ENCODE data around the gene USP47. TPM values are rescaled to one million over a fixed set of nuclear protein-coding genes. Genes with fewer than 3 reads are reported as not detected.

The USP47 gene
- total and polyA plus RNA-seq, 7 experiments from 2014 or later = 42.1 to 72.4 (median 59.1) TPM

DNA sequence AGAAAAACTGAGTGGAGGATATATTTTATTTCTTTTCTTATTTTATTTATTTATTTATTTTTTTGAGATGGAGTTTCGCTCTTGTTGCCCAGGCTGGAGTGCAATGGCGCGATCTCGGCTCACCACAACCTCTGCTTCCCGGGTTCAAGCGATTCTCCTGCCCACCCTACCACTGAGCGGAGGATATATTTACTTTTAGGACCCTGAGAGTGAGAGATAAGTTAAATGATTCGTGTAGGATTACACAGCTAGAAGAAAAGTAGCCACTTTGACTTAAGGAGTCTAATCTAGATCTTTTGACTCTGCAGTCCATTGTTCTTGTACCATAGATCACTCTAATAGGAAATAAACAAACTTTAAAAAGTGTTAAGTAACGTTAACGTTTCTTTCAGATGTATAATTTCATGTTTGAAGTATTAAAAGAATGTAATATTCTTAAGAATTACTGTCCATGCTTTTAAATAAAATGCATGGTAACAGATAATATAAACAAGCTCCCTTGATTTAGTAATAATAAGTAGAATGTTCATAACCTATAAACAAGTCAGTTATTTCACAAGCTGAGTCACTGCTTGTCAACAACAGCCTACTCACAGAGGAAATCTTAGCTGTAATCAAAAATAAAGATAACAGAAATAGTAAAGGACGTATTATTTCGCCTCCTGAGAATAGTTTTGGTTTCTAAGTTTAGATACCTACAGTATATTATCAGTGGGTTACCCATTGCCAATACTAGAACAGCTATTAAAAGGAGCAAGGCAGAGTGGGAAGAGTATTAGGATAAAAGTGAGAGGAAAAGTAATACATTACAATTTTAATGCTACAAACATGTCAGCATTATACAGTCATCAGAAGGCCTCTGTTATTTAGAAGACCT lies 18.6 kb downstream of the USP47 start:
- Histone ChIP-seq H3K4me3 (ENCODE audit: low read length) (no peak overlapping the region), H3K27me3 (ENCODE audit: control insufficient read depth in 2 of 2, insufficient read depth in 2 of 2, low read length in 2 of 2) (no peaks in the 10 kb centered on the region), H3K9me3 (ENCODE audit: control insufficient read depth in 2 of 3, low read length in 3 of 3) (no peaks in the 10 kb centered on the region), H3K27ac (ENCODE audit: low read depth, low read length) (no peak overlapping the region), H3K4me1 (ENCODE audit: control insufficient read depth in 2 of 2, insufficient read depth in 2 of 2, low read length in 2 of 2) (peaks cover 27 to 40% of the 10 kb centered on the region in 2 donors), H3K36me3 (ENCODE audit: control insufficient read depth in 2 of 3, insufficient read depth in 3 of 3, low read length in 3 of 3) (no peaks in the 10 kb centered on the region)
- intact Hi-C loops (cut with micrococcal nuclease) = no loop called here
- DNase-seq (no peak), ATAC-seq (no peak)
- POLR2A ChIA-PET = interaction anchor here (0.9 to 1.1 kb wide), 2 partner anchors 16 to 28 kb away, joined by 3 to 4 read pairs; no protein-coding TSS in a partner anchor
- no peaks in the 10 kb centered on the region for H3K9me3 Mint-ChIP-seq
- peaks cover 37 to 88% (median 77%) of the 10 kb centered on the region in 7 donors for H3K4me1 Mint-ChIP-seq
- no peak overlapping the region for H3K27ac Mint-ChIP-seq
- peak overlapping the region in 6 of 10 donors; percentile 8 to 61 (median 38) for H3K4me3 Mint-ChIP-seq
- no peaks in the 10 kb centered on the region for H3K27me3 Mint-ChIP-seq
- CTCF ChIA-PET = interaction anchor here (0.6 to 1.9 kb wide), 3 partner anchors 11 to 15 kb away, joined by 3 to 13 read pairs (median 5); no protein-coding TSS in a partner anchor
- H3K36me3 Mint-ChIP-seq = peaks cover 0 to 5% (median 0%) of the 10 kb centered on the region in 5 donors

DNA sequence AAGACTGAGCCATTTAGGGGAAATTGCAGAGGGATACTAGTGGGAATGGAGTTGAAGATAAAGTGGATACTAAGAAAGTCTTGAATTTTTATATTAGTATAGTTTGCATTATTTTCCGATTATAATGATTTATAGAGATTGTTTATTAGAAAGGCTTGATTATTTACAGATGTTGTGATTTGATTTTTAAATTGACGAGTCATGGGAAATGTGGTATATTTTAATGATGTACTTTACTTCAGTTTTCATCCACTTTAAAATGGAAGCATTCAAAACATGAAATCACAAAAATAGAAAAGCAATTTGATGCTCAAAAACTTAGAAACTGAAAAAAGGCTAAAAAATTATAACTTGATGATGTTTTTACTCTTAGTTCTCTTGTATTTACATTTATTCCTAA lies 21.2 kb downstream of the USP47 start:
- Mint-ChIP-seq H3K27ac (no peak overlapping the region), H3K4me3 (peak overlapping the region in 1 of 10 donors; percentile 33), H3K27me3 (no peaks in the 10 kb centered on the region), H3K36me3 (peaks cover 4 to 25% (median 16%) of the 10 kb centered on the region in 5 donors), H3K9me3 (peaks cover 0 to 12% (median 2%) of the 10 kb centered on the region in 11 donors), H3K4me1 (peaks cover 35 to 87% (median 79%) of the 10 kb centered on the region in 7 donors)
- intact Hi-C loops (cut with micrococcal nuclease) = no loop called here
- Histone ChIP-seq H3K27me3 (ENCODE audit: control insufficient read depth in 2 of 2, insufficient read depth in 2 of 2, low read length in 2 of 2) (no peaks in the 10 kb centered on the region), H3K36me3 (ENCODE audit: control insufficient read depth in 2 of 3, insufficient read depth in 3 of 3, low read length in 3 of 3) (no peaks in the 10 kb centered on the region), H3K4me1 (ENCODE audit: control insufficient read depth in 2 of 2, insufficient read depth in 2 of 2, low read length in 2 of 2) (peaks cover 14 to 32% of the 10 kb centered on the region in 2 donors), H3K4me3 (ENCODE audit: low read length) (no peak overlapping the region), H3K9me3 (ENCODE audit: control insufficient read depth in 2 of 3, low read length in 3 of 3) (peaks cover 0 to 4% (median 0%) of the 10 kb centered on the region in 3 experiments), H3K27ac (ENCODE audit: low read depth, low read length) (no peak overlapping the region)
- DNase-seq (no peak), ATAC-seq (no peak)
- CTCF ChIA-PET = no interaction called here
- POLR2A ChIA-PET = interaction anchor here (0.8 kb wide), 1 partner anchor 17 kb away, joined by 3 read pairs; no protein-coding TSS in a partner anchor

GRCh38 chr11:11864332-11864731 lies 22.6 kb downstream of the USP47 start:
- Histone ChIP-seq H3K36me3 (ENCODE audit: control insufficient read depth in 2 of 3, insufficient read depth in 3 of 3, low read length in 3 of 3) (no peaks in the 10 kb centered on the region), H3K9me3 (ENCODE audit: control insufficient read depth in 2 of 3, low read length in 3 of 3) (peaks cover 0 to 4% (median 0%) of the 10 kb centered on the region in 3 experiments), H3K4me1 (ENCODE audit: control insufficient read depth in 2 of 2, insufficient read depth in 2 of 2, low read length in 2 of 2) (peaks cover 23 to 26% of the 10 kb centered on the region in 2 donors), H3K4me3 (ENCODE audit: low read length) (no peak overlapping the region), H3K27me3 (ENCODE audit: control insufficient read depth in 2 of 2, insufficient read depth in 2 of 2, low read length in 2 of 2) (no peaks in the 10 kb centered on the region), H3K27ac (ENCODE audit: low read depth, low read length) (no peak overlapping the region)
- CTCF ChIA-PET = interaction anchor here (0.7 kb wide), 1 partner anchor 1099 kb away, joined by 3 read pairs; no protein-coding TSS in a partner anchor
- peaks cover 0 to 12% (median 2%) of the 10 kb centered on the region in 11 donors for H3K9me3 Mint-ChIP-seq
- peak overlapping the region in 8 of 10 donors; percentile 6 to 69 (median 34) for H3K4me3 Mint-ChIP-seq
- no peak for ATAC-seq
- H3K36me3 Mint-ChIP-seq = peaks cover 4 to 28% (median 19%) of the 10 kb centered on the region in 5 donors
- peak overlapping the region in 1 of 9 donors; percentile 62 for H3K27ac Mint-ChIP-seq
- POLR2A ChIA-PET = interaction anchor here (1.5 kb wide), 1 partner anchor 23 kb away, joined by 5 read pairs; the partner anchor contains the start of gene USP47
- intact Hi-C loops (cut with micrococcal nuclease) = loop anchor here in 1 of 2 donors (1.0 to 2.0 kb wide), 2 partner anchors 8 to 14 kb away; no protein-coding TSS in a partner anchor
- peaks cover 33 to 87% (median 76%) of the 10 kb centered on the region in 7 donors for H3K4me1 Mint-ChIP-seq
- no peaks in the 10 kb centered on the region for H3K27me3 Mint-ChIP-seq
- DNase-seq = no peak

DNA sequence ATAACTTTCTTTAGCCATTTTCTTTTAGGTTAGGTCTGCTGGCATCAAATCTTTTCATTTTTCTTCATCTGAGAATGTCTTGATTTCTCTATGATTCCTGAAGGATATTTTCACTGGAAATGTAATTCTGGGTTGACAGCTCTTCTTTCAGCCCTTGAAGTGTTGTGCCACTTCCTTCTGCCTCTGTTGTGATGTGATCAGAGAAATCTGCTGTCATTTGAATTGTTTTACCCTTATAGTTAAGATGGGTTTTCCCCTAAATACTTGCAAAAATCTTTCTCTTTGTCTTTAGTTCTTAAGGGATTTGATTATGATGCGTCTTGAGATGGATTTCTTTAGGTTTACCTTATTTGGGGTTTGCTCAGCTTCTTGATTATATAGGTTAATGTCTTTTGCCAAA lies 23.0 kb downstream of the USP47 start:
- Histone ChIP-seq H3K4me3 (ENCODE audit: low read length) (no peak overlapping the region), H3K4me1 (ENCODE audit: control insufficient read depth in 2 of 2, insufficient read depth in 2 of 2, low read length in 2 of 2) (peaks cover 23 to 26% of the 10 kb centered on the region in 2 donors), H3K27ac (ENCODE audit: low read depth, low read length) (no peak overlapping the region), H3K36me3 (ENCODE audit: control insufficient read depth in 2 of 3, insufficient read depth in 3 of 3, low read length in 3 of 3) (no peaks in the 10 kb centered on the region), H3K27me3 (ENCODE audit: control insufficient read depth in 2 of 2, insufficient read depth in 2 of 2, low read length in 2 of 2) (no peaks in the 10 kb centered on the region), H3K9me3 (ENCODE audit: control insufficient read depth in 2 of 3, low read length in 3 of 3) (peaks cover 0 to 4% (median 0%) of the 10 kb centered on the region in 3 experiments)
- peaks cover 31 to 87% (median 77%) of the 10 kb centered on the region in 7 donors for H3K4me1 Mint-ChIP-seq
- intact Hi-C loops (cut with micrococcal nuclease) = loop anchor here (1.0 to 5.0 kb wide), 3 partner anchors 9 to 37 kb away; no protein-coding TSS in a partner anchor
- H3K27ac Mint-ChIP-seq = peak overlapping the region in 5 of 9 donors; percentile 1 to 62 (median 27)
- H3K9me3 Mint-ChIP-seq = peaks cover 0 to 12% (median 2%) of the 10 kb centered on the region in 11 donors
- peak overlapping the region in 7 of 10 donors; percentile 33 to 69 (median 46) for H3K4me3 Mint-ChIP-seq
- DNase-seq (peak in 3 of 9 donors; percentile 26 to 33 (median 27)), ATAC-seq (peak; percentile 79)
- no peaks in the 10 kb centered on the region for H3K27me3 Mint-ChIP-seq
- CTCF ChIA-PET = no interaction called here
- peaks cover 4 to 28% (median 19%) of the 10 kb centered on the region in 5 donors for H3K36me3 Mint-ChIP-seq
- POLR2A ChIA-PET = interaction anchor here (1.5 kb wide), 1 partner anchor 23 kb away, joined by 5 read pairs; the partner anchor contains the start of gene USP47

GRCh38 chr11:11865449-11865848 lies 23.7 kb downstream of the USP47 start:
- Mint-ChIP-seq H3K36me3 (peaks cover 4 to 27% (median 19%) of the 10 kb centered on the region in 5 donors), H3K4me1 (peaks cover 35 to 87% (median 77%) of the 10 kb centered on the region in 7 donors), H3K27me3 (no peaks in the 10 kb centered on the region), H3K27ac (peak overlapping the region in 4 of 9 donors; percentile 13 to 62 (median 26)), H3K9me3 (peaks cover 0 to 12% (median 2%) of the 10 kb centered on the region in 11 donors), H3K4me3 (peak overlapping the region in 8 of 10 donors; percentile 26 to 69 (median 49))
- no peak for DNase-seq
- H3K27me3 ChIP-seq (ENCODE audit: control insufficient read depth in 2 of 2, insufficient read depth in 2 of 2, low read length in 2 of 2) = no peaks in the 10 kb centered on the region
- ATAC-seq = no peak
- no peak overlapping the region for H3K4me3 ChIP-seq (ENCODE audit: low read length)
- peaks cover 23 to 26% of the 10 kb centered on the region in 2 donors for H3K4me1 ChIP-seq (ENCODE audit: control insufficient read depth in 2 of 2, insufficient read depth in 2 of 2, low read length in 2 of 2)
- intact Hi-C loops (cut with micrococcal nuclease) = loop anchor here (2.0 to 5.0 kb wide), 2 partner anchors 13 to 37 kb away; no protein-coding TSS in a partner anchor
- H3K9me3 ChIP-seq (ENCODE audit: control insufficient read depth in 2 of 3, low read length in 3 of 3) = peaks cover 0 to 4% (median 0%) of the 10 kb centered on the region in 3 experiments
- CTCF ChIA-PET = interaction anchor here (0.8 kb wide), 1 partner anchor 16 kb away, joined by 3 read pairs; no protein-coding TSS in a partner anchor
- H3K27ac ChIP-seq (ENCODE audit: low read depth, low read length) = no peak overlapping the region
- H3K36me3 ChIP-seq (ENCODE audit: control insufficient read depth in 2 of 3, insufficient read depth in 3 of 3, low read length in 3 of 3) = no peaks in the 10 kb centered on the region
- POLR2A ChIA-PET = interaction anchor here (0.9 kb wide), 1 partner anchor 24 kb away, joined by 4 read pairs; no protein-coding TSS in a partner anchor

GRCh38 chr11:11866203-11866602 lies 24.4 kb downstream of the USP47 start:
- peaks cover 4 to 24% (median 19%) of the 10 kb centered on the region in 5 donors for H3K36me3 Mint-ChIP-seq
- Histone ChIP-seq H3K9me3 (ENCODE audit: control insufficient read depth in 2 of 3, low read length in 3 of 3) (peaks cover 0 to 4% (median 0%) of the 10 kb centered on the region in 3 experiments), H3K27me3 (ENCODE audit: control insufficient read depth in 2 of 2, insufficient read depth in 2 of 2, low read length in 2 of 2) (no peaks in the 10 kb centered on the region), H3K4me3 (ENCODE audit: low read length) (no peak overlapping the region), H3K4me1 (ENCODE audit: control insufficient read depth in 2 of 2, insufficient read depth in 2 of 2, low read length in 2 of 2) (peaks cover 23 to 30% of the 10 kb centered on the region in 2 donors), H3K36me3 (ENCODE audit: control insufficient read depth in 2 of 3, insufficient read depth in 3 of 3, low read length in 3 of 3) (no peaks in the 10 kb centered on the region), H3K27ac (ENCODE audit: low read depth, low read length) (no peak overlapping the region)
- H3K27me3 Mint-ChIP-seq = no peaks in the 10 kb centered on the region
- intact Hi-C loops (cut with micrococcal nuclease) = loop anchor here in 1 of 2 donors (5.0 kb wide), 1 partner anchor 36 kb away; no protein-coding TSS in a partner anchor
- DNase-seq (no peak), ATAC-seq (no peak)
- ChIA-PET POLR2A (interaction anchor here (0.7 to 1.2 kb wide), 3 partner anchors 9 to 25 kb away, joined by 3 to 4 read pairs (median 3); no protein-coding TSS in a partner anchor), CTCF (interaction anchor here (0.8 kb wide), 1 partner anchor 17 kb away, joined by 3 read pairs; no protein-coding TSS in a partner anchor)
- H3K9me3 Mint-ChIP-seq = peaks cover 0 to 12% (median 2%) of the 10 kb centered on the region in 11 donors
- peaks cover 38 to 87% (median 77%) of the 10 kb centered on the region in 7 donors for H3K4me1 Mint-ChIP-seq
- H3K4me3 Mint-ChIP-seq = peak overlapping the region in 6 of 10 donors; percentile 2 to 69 (median 32)
- H3K27ac Mint-ChIP-seq = peak overlapping the region in 2 of 9 donors; percentile 11 to 12

Measured in naive thymus-derived CD4-positive, alpha-beta T cell (primary cell).